GM19372 (cell line): Measurements from ENCODE around the gene RGS14.

ENCODE experiments used
- ATAC-seq: cut with Tn5 transposase; IDR thresholded peaks from one replicate; pipeline ENCODE4 v1.9.1; 2021; ENCODE audit warnings: mild to moderate bottlenecking, low read depth, moderate library complexity; ENCODE audit not compliant: unreplicated experiment

RGS14 gene

GRCh38 chr5:177357459-177358351 is at the start of gene RGS14:
Gene RGS14 (plus strand): TSS chr5:177357924. CDS start chr5:177358025, 101 bp downstream.
- peak; percentile 94 for ATAC-seq

- ATAC-seq: no peak
These were observed 49.0 kb upstream of the RGS14 start for GRCh38 chr5:177308740-177309139.

GRCh38 chr5:177309351-177310191 is 48.2 kb upstream of the RGS14 start:
- ATAC-seq: no peak

DNA sequence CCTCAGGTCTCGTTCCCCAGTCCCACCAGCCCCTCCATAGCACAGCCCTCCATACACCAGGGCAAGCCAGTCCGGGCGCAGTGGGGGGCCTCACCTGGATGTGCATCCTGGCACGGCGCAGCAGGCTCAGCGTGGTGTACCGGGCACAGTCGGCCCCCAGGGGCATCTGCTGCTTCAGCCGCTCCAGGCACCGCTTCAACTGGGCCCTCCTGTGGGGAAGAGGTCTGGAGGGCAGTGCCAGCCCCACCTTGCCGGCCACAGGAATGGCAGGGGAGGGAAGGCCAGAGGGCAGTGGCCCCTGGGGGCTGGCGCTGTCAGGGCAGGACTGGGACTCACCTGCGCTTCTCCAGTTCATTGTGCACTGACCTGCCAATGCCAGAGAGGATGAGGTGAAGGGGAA is 47.4 kb upstream of the RGS14 start:
- ATAC-seq: no peak

DNA sequence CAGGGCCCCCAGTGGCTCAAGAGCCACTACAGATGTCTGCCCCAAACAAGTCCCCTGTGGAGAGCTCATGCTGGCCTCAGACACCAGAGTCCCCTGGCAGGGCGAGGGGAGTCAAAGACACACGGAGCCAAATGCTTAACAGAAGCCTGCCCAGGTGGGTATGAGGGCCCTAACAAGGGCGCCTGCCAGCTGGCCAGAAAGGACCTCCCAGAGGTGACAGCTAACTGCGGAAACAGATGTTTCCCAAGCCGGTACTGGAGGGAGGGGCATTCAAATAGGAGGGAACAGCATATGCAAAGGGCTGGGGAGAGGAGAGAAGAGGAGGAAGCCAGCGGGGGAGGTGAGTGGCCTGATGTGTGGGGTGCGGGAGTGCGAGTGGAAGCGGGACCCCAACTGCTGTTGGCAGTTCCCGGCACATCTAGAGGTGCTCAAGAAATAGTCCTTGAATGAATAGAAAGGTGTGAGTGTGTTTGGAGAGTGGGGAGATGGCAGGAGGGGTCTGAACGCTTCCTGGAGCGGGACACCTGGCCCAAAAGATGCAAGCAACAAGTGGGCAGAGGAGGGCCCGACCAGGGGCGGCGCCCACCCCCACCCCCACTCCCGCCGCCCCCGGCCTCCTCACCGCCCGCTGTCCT is 46.9 kb upstream of the RGS14 start:
- no peak for ATAC-seq

DNA sequence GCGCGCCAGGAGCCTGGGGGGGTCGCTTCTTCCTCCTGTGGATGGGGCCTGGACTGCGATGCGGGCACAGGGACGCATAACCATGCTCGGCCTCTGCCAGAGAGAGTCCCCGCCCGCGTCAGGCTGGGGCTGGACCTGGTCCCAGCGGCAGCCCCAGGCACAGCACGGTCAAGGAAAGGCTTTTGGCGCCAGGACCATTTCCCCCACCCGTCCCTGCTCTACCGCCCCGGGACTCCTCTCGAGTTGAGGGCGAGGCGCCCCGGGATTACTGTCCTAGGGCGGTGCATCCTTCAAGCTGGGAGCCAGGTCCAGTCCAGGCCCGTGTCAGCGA is 46.4 kb upstream of the RGS14 start:
- ATAC-seq: no peak

DNA sequence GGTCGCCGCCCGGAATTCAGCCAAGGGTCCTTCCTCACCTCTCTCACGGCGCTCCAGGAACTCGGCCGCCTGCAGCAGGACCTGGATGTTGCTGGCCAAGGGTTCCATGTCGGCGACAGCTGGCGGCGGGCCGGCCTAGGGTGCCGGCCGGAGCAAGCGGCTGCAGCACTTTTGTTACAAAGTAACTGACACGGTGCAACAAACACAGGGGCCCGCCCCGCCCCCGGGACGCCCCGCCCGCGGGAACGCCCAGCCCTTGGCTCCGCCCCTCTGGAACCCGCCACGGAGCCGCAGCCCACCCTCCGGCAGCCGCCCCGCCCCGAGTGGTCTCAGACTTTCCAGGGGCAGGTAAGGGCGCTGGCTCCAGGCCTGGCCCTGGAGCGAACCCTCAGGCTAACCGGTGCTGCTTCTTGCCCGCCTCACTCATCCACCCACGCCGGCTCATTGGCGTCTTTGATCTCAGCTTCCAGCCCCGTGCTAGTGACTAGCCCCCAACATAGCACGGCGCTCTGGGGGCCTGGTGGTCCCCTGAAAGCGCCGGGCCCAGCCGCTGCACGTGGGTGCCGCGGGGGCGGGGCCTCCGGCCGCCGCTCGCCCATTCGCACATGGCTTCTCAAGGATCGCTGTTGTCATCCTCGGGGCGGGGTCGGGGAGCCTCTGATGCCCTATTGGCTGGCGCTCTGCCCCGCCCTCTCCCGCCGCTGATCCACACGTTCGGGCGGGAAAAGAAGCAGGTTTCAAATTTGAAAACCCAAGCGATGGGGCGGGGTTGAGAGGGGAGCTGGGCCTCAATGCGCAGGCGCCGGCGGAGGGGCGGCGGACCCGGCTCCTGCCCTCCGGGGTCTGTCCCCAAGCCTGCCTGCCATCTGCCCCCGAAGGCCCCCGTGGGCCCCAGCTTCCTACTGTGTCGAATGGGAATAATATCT is 45.7 kb upstream of the RGS14 start, which contains the start of gene MXD3:
Gene MXD3 (minus strand): TSS at position 176 of the 926 bp plus-strand sequence. CDS start 68 bp downstream, at position 108.
- peak; percentile 79 for ATAC-seq

DNA sequence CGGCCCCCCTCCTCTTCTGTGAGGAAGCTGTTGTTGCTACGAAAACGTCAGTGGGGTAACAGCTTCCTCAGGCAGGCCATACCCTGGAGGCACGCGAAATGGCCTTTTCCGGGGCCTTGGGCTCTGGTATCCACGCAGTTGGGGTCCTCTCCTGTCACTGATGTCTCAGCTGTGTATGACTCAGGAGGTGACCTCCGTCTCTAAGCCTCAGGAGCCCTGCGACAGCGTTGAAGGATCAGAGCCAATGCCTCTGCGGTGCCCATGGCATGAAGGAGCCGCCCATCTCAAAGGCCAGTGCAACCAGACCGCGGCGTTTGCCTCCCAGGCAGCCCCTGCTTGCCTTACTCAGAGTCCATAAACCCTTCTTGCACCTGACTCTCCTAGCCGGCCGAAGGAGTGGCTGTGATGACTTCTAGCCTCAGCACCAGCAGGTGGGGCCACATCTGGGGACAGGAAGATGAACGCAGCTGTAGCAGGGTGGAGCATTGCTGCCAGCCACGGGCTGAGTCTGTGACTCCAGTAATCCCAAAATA is 45.0 kb upstream of the RGS14 start:
- ATAC-seq: peak; percentile 12

GRCh38 chr5:177313561-177314259 is 44.0 kb upstream of the RGS14 start:
- ATAC-seq: no peak

DNA sequence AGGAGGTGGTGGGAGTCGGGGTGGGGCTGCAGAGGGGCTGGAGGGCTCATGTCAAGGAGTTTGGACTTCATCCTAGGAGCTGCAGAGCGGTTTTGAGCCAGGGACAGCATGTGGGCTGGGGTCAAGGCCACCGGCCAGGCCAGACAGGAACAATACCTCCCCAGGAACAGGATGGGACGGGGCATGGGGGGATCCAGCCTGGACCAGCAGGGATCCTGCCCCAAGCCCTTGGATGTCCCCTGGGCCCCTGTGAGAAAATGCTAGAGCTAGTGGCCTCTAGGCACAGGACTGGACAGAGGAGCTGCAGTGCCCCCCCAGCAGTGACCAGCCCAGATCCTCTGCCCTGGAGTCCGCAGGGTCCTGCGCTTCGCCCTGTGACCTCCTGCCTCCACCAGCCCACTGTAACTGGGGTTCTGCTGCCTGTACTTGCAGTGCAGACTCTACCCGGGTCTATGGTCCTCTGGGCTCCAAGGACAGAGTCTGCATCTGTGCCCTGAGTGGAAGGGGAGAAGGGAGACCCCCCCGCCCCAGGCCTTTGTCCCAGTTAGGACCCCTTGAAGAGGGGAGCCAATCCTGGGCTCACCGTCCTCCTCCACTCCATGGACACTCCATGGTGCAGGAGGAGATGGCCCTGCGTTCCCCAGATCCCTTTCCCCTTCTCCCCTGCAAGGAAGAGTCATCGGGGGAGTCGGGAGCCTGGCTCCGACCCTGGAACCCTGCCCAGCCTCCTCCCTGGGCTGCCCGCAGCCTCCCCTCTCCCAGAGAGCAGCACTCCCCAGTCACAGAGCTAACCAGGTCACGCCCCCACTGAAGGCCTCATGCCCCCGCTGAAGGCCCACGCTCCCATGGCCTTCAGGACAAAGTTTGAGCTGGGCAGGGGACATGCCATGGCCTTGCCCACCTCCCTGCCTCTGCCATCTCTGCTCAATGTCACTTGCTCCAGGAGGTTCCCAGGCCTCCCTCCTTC is 43.1 kb upstream of the RGS14 start:
- ATAC-seq: no peak

GRCh38 chr5:177315411-177315810 is 42.3 kb upstream of the RGS14 start:
- ATAC-seq: no peak

GRCh38 chr5:177316005-177316404 is 41.7 kb upstream of the RGS14 start:
- no peak for ATAC-seq

DNA sequence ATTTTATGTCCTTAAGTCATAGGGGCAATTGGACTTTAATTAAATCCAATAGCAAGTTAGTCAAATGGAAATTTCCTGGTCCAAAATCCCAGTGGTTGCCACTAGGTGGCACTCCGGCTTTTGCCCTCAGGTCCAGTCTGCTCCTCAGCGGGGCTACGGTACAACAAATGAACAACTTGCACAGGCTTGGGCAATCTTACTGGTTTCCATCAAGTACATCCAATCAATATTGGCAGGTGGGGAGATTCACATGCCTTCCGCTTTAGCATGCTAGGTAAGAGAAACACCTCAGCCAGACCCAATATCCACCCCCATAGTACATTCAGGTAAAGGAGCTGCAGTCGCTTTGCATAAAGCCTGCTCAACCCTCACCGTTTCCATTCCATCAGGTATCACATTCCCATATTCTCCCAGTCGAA is 39.8 kb upstream of the RGS14 start:
- no peak for ATAC-seq

- no peak for ATAC-seq
These were observed 37.7 kb upstream of the RGS14 start for GRCh38 chr5:177319913-177320588.

DNA sequence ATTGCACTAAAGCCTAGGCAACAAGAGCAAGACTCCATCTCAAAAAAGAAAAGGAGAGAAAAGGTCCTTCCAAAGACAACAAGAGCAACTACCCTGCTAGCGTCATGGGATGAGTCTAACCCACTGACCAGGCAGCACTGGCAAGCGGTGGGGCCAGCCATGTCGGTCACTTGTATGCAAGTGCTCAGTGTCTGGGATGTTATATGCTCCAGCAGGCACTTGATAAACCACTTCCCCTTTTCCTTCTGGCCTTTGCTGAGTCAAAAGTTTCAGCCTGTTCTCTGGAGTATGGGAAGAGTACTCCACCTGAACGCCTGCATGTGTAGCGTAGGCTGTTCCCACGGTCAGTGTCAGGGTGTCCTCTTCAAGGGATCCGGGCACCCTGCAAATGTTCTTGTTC is 36.8 kb upstream of the RGS14 start:
- no peak for ATAC-seq

DNA sequence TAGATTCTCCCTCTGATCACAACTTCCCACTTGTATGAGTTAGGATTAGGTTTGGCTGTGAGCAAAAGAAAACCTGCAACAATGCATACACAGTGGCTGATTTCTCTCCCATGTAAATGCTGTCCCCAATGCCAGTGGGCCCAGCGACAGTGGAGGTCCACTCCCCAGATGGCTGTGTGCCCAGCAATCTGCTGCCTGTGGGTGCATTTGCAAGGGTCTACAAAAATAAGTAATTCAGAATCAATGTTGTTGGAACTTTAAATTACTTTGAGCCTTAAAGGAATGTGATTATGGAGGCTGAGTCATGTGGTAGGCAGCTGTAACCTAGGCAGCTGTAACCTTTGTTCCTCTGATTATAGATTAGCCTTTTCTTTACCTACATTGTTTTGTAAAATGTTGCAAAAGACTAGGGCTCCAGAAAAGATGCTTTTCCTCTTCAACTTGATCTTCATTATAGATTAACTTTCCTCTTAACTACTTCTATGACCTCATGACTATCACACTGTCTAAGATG is 31.8 kb upstream of the RGS14 start:
- no peak for ATAC-seq
